NT2/D1 (cell line): ENCODE measurements around the gene NELFB.

ENCODE experiments used
- SUZ12 ChIP-seq: IDR thresholded peaks from 2 replicates; pipeline ENCODE4 v1.6.1; 2011; ENCODE audit not compliant: insufficient read length, insufficient read depth; ENCODE audit errors: extremely low read depth
- ZNF274 ChIP-seq: IDR thresholded peaks from 2 replicates; pipeline ENCODE4 v1.6.1; 2011; ENCODE audit warnings: mild to moderate bottlenecking, low read depth, low read length

- no peak for TF ChIP-seq ZNF274
- TF ChIP-seq SUZ12: no peak
These were observed 58.9 kb downstream of the NELFB start for GRCh38 chr9:137313956-137314560.
